Mesenchymal stem cell (in vitro differentiated cells and primary cell): Measurements from ENCODE around the gene UNC119.

Source experiments
- DNase-seq: peaks from one replicate; pipeline ENCODE4 v3.0.0-alpha.2; 2013
- H2AFZ ChIP-seq: one replicate; pipeline ENCODE4 v1.6.1; 2013; ENCODE audit warnings: low read depth, mild to moderate bottlenecking, control low read depth, inconsistent platforms, low read length, moderate library complexity
- H2AK5ac ChIP-seq: 2 replicates; pipeline ENCODE4 v1.6.1; 2013; ENCODE audit warnings: low read length, moderate library complexity, mild to moderate bottlenecking, inconsistent platforms; ENCODE audit not compliant: severe bottlenecking
- H2BK120ac ChIP-seq: one replicate; pipeline ENCODE4 v1.6.1; 2013; ENCODE audit warnings: low read depth, mild to moderate bottlenecking, inconsistent platforms, low read length, moderate library complexity
- H2BK12ac ChIP-seq, 2 experiments: one replicate each; pipeline ENCODE4 v1.6.1; 2013; ENCODE audit warnings: inconsistent platforms in 2 of 2, low read length in 2 of 2, mild to moderate bottlenecking in 2 of 2, moderate library complexity in 2 of 2, control low read depth in 1 of 2
- H2BK15ac ChIP-seq: one replicate; pipeline ENCODE4 v1.6.1; 2013; ENCODE audit warnings: mild to moderate bottlenecking, low read depth, inconsistent platforms; ENCODE audit not compliant: poor library complexity, severe bottlenecking
- H2BK5ac ChIP-seq: 2 replicates; pipeline ENCODE4 v1.6.1; 2013; ENCODE audit warnings: low read depth, mild to moderate bottlenecking, low read length, control low read depth, inconsistent platforms; ENCODE audit not compliant: poor library complexity, severe bottlenecking
- H3K14ac ChIP-seq, 2 experiments: one replicate each; pipeline ENCODE4 v1.6.1; 2013; ENCODE audit warnings: inconsistent platforms in 2 of 2, low read length in 2 of 2, control low read depth in 1 of 2, mild to moderate bottlenecking in 1 of 2, moderate library complexity in 1 of 2
- H3K18ac ChIP-seq, 2 experiments: one replicate each; pipeline ENCODE4 v1.6.1; 2013; ENCODE audit warnings: inconsistent platforms in 2 of 2, low read length in 2 of 2, control low read depth in 1 of 2, low read depth in 1 of 2, mild to moderate bottlenecking in 1 of 2
- H3K23ac ChIP-seq, 2 experiments: one replicate each; pipeline ENCODE4 v1.6.1; 2013; ENCODE audit warnings: inconsistent platforms in 2 of 2, low read length in 2 of 2, mild to moderate bottlenecking in 2 of 2, moderate library complexity in 2 of 2, control low read depth in 1 of 2
- H3K27ac ChIP-seq: 2 replicates; pipeline ENCODE4 v1.5.1; 2013; ENCODE audit warnings: mild to moderate bottlenecking, moderate library complexity, low read length, control low read depth, inconsistent platforms; ENCODE audit not compliant: poor library complexity, severe bottlenecking
- H3K27me3 ChIP-seq, 2 experiments: 2 replicates each; pipeline versions ENCODE4 v1.6.1 to v1.7.0; 2013; ENCODE audit warnings: low read length in 2 of 2, mild to moderate bottlenecking in 2 of 2, moderate library complexity in 2 of 2, control low read depth in 1 of 2, inconsistent platforms in 1 of 2; ENCODE audit not compliant: control insufficient read depth in 1 of 2, insufficient read depth in 1 of 2
- H3K36me3 ChIP-seq, 2 experiments: 2 replicates each; pipeline versions ENCODE4 v1.6.1 to v1.7.0; 2013; ENCODE audit warnings: low read length in 2 of 2, control low read depth in 1 of 2, inconsistent platforms in 1 of 2, low read depth in 1 of 2, mild to moderate bottlenecking in 1 of 2; ENCODE audit not compliant: insufficient read depth in 2 of 2, control insufficient read depth in 1 of 2
- H3K4ac ChIP-seq, 2 experiments: one replicate each; pipeline ENCODE4 v1.6.1; 2013; ENCODE audit warnings: inconsistent platforms in 2 of 2, low read length in 2 of 2, mild to moderate bottlenecking in 2 of 2, moderate library complexity in 2 of 2, control low read depth in 1 of 2, low read depth in 1 of 2
- H3K4me1 ChIP-seq: 2 replicates; pipeline ENCODE4 v1.6.1; 2013; ENCODE audit warnings: low read depth, low read length, control low read depth; ENCODE audit not compliant: control insufficient read depth, insufficient read depth
- H3K4me2 ChIP-seq: 2 replicates; pipeline ENCODE4 v1.6.1; 2013; ENCODE audit warnings: low read length, mild to moderate bottlenecking, inconsistent platforms; ENCODE audit not compliant: poor library complexity, severe bottlenecking
- H3K4me3 ChIP-seq, 2 experiments: 2 replicates each; pipeline versions ENCODE4 v1.5.1 to v1.7.0; 2013; ENCODE audit warnings: low read length in 2 of 2, mild to moderate bottlenecking in 2 of 2, control low read depth in 1 of 2, low read depth in 1 of 2; ENCODE audit not compliant: insufficient read depth in 1 of 2
- H3K79me1 ChIP-seq: replicated peaks from 2 replicates; pipeline ENCODE4 v1.6.1; 2013; ENCODE audit warnings: mild to moderate bottlenecking, control low read depth, low read length, inconsistent platforms; ENCODE audit not compliant: poor library complexity, severe bottlenecking
- H3K9ac ChIP-seq: 2 replicates; pipeline ENCODE4 v1.7.0; 2013; ENCODE audit warnings: mild to moderate bottlenecking, low read length, moderate library complexity
- H3K9me3 ChIP-seq: 2 replicates; pipeline ENCODE4 v1.7.0; 2013; ENCODE audit warnings: mild to moderate bottlenecking, low read length; ENCODE audit not compliant: control insufficient read depth
- H4K8ac ChIP-seq: one replicate; pipeline ENCODE4 v1.6.1; 2013; ENCODE audit warnings: inconsistent platforms, mild to moderate bottlenecking, low read length, moderate library complexity
- H4K91ac ChIP-seq: one replicate; pipeline ENCODE4 v1.6.1; 2013; ENCODE audit warnings: mild to moderate bottlenecking, low read length, inconsistent platforms
- WGBS: methylation state at CpG from one replicate; pipeline ENCODE4 v1.1.7; 2013; ENCODE audit warnings: mixed read lengths; 5-methylcytosine and 5-hydroxymethylcytosine counted together

Gene UNC119

GRCh38 chr17:28506763-28507487, 45.5 kb downstream of the UNC119 start:
- Histone ChIP-seq H3K79me1 (no peaks in the 10 kb centered on the region), H2BK15ac (no peak overlapping the region), H3K27ac (no peak overlapping the region), H2AK5ac (no peak overlapping the region), H3K4me1 (peaks cover 4% of the 10 kb centered on the region), H2BK5ac (no peak overlapping the region), H3K4me3 (no peak overlapping the region), H2BK12ac (no peak overlapping the region), H3K4ac (no peak overlapping the region), H3K23ac (peak overlapping the region in 1 of 2 experiments; percentile 84), H3K4me2 (no peak overlapping the region), H4K8ac (no peak overlapping the region), H3K9ac (no peak overlapping the region), H2AFZ (no peak overlapping the region), H3K36me3 (no peaks in the 10 kb centered on the region), H3K27me3 (peaks cover 72 to 76% of the 10 kb centered on the region in 2 experiments), H4K91ac (no peak overlapping the region), H3K9me3 (no peaks in the 10 kb centered on the region), H3K18ac (no peak overlapping the region), H3K14ac (no peak overlapping the region), H2BK120ac (no peak overlapping the region)
- no peak for DNase-seq
- WGBS: 81% methylated on average over 9 of the region's 14 CpGs

- Histone ChIP-seq H3K27me3 (peaks cover 68 to 72% of the 10 kb centered on the region in 2 experiments), H3K4ac (no peak within 1 kb of the TSS), H3K14ac (peak within 1 kb of the TSS in 1 of 2 experiments; percentile 68), H3K23ac (peak within 1 kb of the TSS in 1 of 2 experiments; percentile 84), H4K91ac (no peak within 1 kb of the TSS), H4K8ac (no peak within 1 kb of the TSS), H2BK15ac (no peak within 1 kb of the TSS), H3K4me1 (peaks cover 4% of the 10 kb centered on the region), H3K79me1 (no peaks in the 10 kb centered on the region), H3K9ac (no peak within 1 kb of the TSS), H2AK5ac (no peak within 1 kb of the TSS), H2BK120ac (no peak within 1 kb of the TSS), H3K36me3 (no peaks in the 10 kb centered on the region), H2AFZ (no peak within 1 kb of the TSS), H3K9me3 (no peaks in the 10 kb centered on the region), H3K4me3 (no peak within 1 kb of the TSS), H3K18ac (no peak within 1 kb of the TSS), H3K4me2 (no peak within 1 kb of the TSS), H2BK12ac (no peak within 1 kb of the TSS), H3K27ac (no peak within 1 kb of the TSS), H2BK5ac (no peak within 1 kb of the TSS)
- DNase-seq: no peak
- WGBS: 88% methylated on average over 23 of the region's 28 CpGs
Observed at GRCh38 chr17:28505986-28506665, 46.3 kb downstream of the UNC119 start, which contains the start of gene FOXN1. TSS of gene FOXN1 (plus strand) at chr17:28506348. CDS start at chr17:28523970, 17,622 bp downstream.

GRCh38 chr17:28503420-28503819, 49.0 kb downstream of the UNC119 start:
- WGBS: 56% methylated on average over 3 of the region's 3 CpGs
- no peaks in the 10 kb centered on the region for H3K36me3 ChIP-seq
- H3K9me3 ChIP-seq: no peaks in the 10 kb centered on the region
- no peak for DNase-seq
- peaks cover 70% of the 10 kb centered on the region in 2 experiments for H3K27me3 ChIP-seq
- H3K9ac ChIP-seq: no peak overlapping the region
- no peak overlapping the region for H2AFZ ChIP-seq
- H2BK5ac ChIP-seq: no peak overlapping the region
- no peak overlapping the region for H3K23ac ChIP-seq
- H2BK12ac ChIP-seq: no peak overlapping the region
- H3K27ac ChIP-seq: no peak overlapping the region
- peaks cover 3% of the 10 kb centered on the region for H3K4me1 ChIP-seq
- H3K18ac ChIP-seq: no peak overlapping the region
- H3K79me1 ChIP-seq: no peaks in the 10 kb centered on the region
- H4K91ac ChIP-seq: no peak overlapping the region
- H4K8ac ChIP-seq: no peak overlapping the region
- no peak overlapping the region for H2BK120ac ChIP-seq
- H2BK15ac ChIP-seq: no peak overlapping the region
- no peak overlapping the region for H3K4ac ChIP-seq
- no peak overlapping the region for H3K14ac ChIP-seq
- H3K4me3 ChIP-seq: no peak overlapping the region
- no peak overlapping the region for H2AK5ac ChIP-seq
- H3K4me2 ChIP-seq: no peak overlapping the region
